HepG2 (cell line): ENCODE data around the gene LDHAL6B. TPM values are rescaled to one million over a fixed set of nuclear protein-coding genes. Genes with fewer than 3 reads are reported as not detected.

ENCODE experiments used
- ATAC-seq: fragments of 200-7000 bp; cut with Tn5 transposase; 3 replicates; pipeline ENCODE4 v1.9.1; 2020; ENCODE audit warnings: mild to moderate bottlenecking, moderate library complexity
- BruUV-seq: library from RNA; stranded (reverse); fragments of 400-500 nt; replicated peaks from 2 replicates; lab custom pipeline; 2021; lab: Mats Ljungman, UMichigan
- CTCF ChIA-PET: fragments of 300-600 bp; formaldehyde crosslinking; extraction: SDS; loops from one replicate; lab custom pipeline; 2021; ENCODE audit warnings: low total read pairs, inconsistent platforms, low intra/inter-chr PET ratio; lab: Yijun Ruan, JAX
- POLR2A ChIA-PET: fragments of 350-600 bp; sonication (Branson Sonifier 250); formaldehyde crosslinking; loops from one replicate; lab custom pipeline; 2020; ENCODE audit warnings: antibody characterized with exemption, inconsistent platforms; lab: Yijun Ruan, JAX
- DNase-seq: peaks from one replicate; pipeline ENCODE4 v3.0.0-alpha.2; 2015; ENCODE audit warnings: low spot score
- FAIRE-seq: peaks from 3 replicates; lab custom pipeline; 2011; peaks lifted over from hg19 to GRCh38; lab: Jason Lieb, UNC
- H2AFZ ChIP-seq: one replicate; pipeline ENCODE4 v1.6.1; 2011; ENCODE audit warnings: low read length, inconsistent platforms
- H3K27ac ChIP-seq: fragments of 300-600 bp; 3 replicates; pipeline ENCODE4 v1.8.0; 2011; ENCODE audit warnings: mixed run types, mild to moderate bottlenecking, mixed read lengths, low read length, inconsistent platforms; ENCODE audit not compliant: insufficient read depth; ENCODE audit errors: extremely low read length
- H3K27me3 ChIP-seq, 2 experiments: fragments of 200-600 bp in 1 of 2; 2 replicates in 1 of 2; 3 replicates in 1 of 2; pipeline versions ENCODE4 v1.6.0 to v1.8.0; 2011; ENCODE audit warnings: low read length in 2 of 2, mild to moderate bottlenecking in 2 of 2, moderate library complexity in 2 of 2, inconsistent platforms in 1 of 2; ENCODE audit not compliant: insufficient read depth in 2 of 2, control insufficient read depth in 1 of 2
- H3K36me3 ChIP-seq, 2 experiments: fragments of 200-600 bp in 1 of 2; replicated peaks in 1 of 2; 2 replicates in 1 of 2; 3 replicates in 1 of 2; pipeline versions ENCODE4 v1.5.1 to v1.8.0; 2011; ENCODE audit warnings: low read length in 2 of 2, inconsistent platforms in 1 of 2; ENCODE audit not compliant: insufficient read depth in 2 of 2, control insufficient read depth in 1 of 2
- H3K4me1 ChIP-seq: 2 replicates; pipeline ENCODE4 v1.5.1; 2012; ENCODE audit warnings: low read length, inconsistent platforms; ENCODE audit not compliant: insufficient read depth
- H3K4me2 ChIP-seq: 2 replicates; pipeline ENCODE4 v1.6.0; 2011; ENCODE audit warnings: low read depth, low read length, inconsistent platforms
- H3K4me3 ChIP-seq, 3 experiments: fragments of 200-600 bp in 1 of 3; sonication (generic), shearing (Covaris generic) in 1 of 3; replicated peaks in 1 of 3; 2 replicates each; pipeline ENCODE4 v1.5.1; 2011 to 2016; ENCODE audit warnings: low read length in 3 of 3, inconsistent platforms in 2 of 3, low read depth in 2 of 3, mild to moderate bottlenecking in 2 of 3, control low read depth in 1 of 3, mixed read lengths in 1 of 3; ENCODE audit not compliant: insufficient read depth in 1 of 3
- H3K79me2 ChIP-seq: one replicate; pipeline ENCODE4 v1.6.1; 2011; ENCODE audit warnings: low read length, inconsistent platforms; ENCODE audit not compliant: insufficient read depth
- H3K9ac ChIP-seq: 2 replicates; pipeline ENCODE4 v1.6.0; 2011; ENCODE audit warnings: mild to moderate bottlenecking, low read depth, low read length, inconsistent platforms; ENCODE audit not compliant: insufficient read depth
- H3K9me3 ChIP-seq: 2 replicates; pipeline ENCODE4 v1.5.1; 2012; ENCODE audit warnings: mild to moderate bottlenecking, low read length
- H4K20me1 ChIP-seq: 2 replicates; pipeline ENCODE4 v1.6.0; 2011; ENCODE audit warnings: inconsistent platforms, mild to moderate bottlenecking, low read length, moderate library complexity; ENCODE audit not compliant: insufficient read depth
- CEBPB ChIP-seq: IDR thresholded peaks from 2 replicates; pipeline ENCODE4 v1.6.1; 2011; ENCODE audit warnings: low read depth, low read length, improper control_type of control experiment, borderline replicate concordance
- CHD4 ChIP-seq: fragments of 200-600 bp; sonication (generic); IDR thresholded peaks from 2 replicates; pipeline ENCODE4 v1.7.0; 2017; ENCODE audit warnings: mild to moderate bottlenecking, low read length, borderline replicate concordance
- EEA1 ChIP-seq: sonication (generic); formaldehyde crosslinking; IDR thresholded peaks from 2 replicates; pipeline ENCODE4 v1.5.1; 2020; ENCODE audit warnings: mild to moderate bottlenecking, missing genetic modification reagents, borderline replicate concordance
- ERF ChIP-seq: IDR thresholded peaks from 2 replicates; pipeline ENCODE4 v1.6.1; 2018; ENCODE audit warnings: missing biosample characterization, missing genetic modification reagents
- GTF2F1 ChIP-seq: fragments of 150-350 bp; IDR thresholded peaks from 2 replicates; pipeline ENCODE4 v1.6.1; 2014; ENCODE audit warnings: low read length
- NR3C1 ChIP-seq: sonication (generic); formaldehyde crosslinking; IDR thresholded peaks from 2 replicates; pipeline ENCODE4 v1.4.0; 2020; ENCODE audit warnings: missing genetic modification reagents
- PAF1 ChIP-seq: IDR thresholded peaks from 2 replicates; pipeline ENCODE4 v1.6.1; 2016; ENCODE audit warnings: missing genetic modification reagents, missing compliant biosample characterization
- TCF7L2 ChIP-seq: IDR thresholded peaks from 2 replicates; pipeline ENCODE4 v1.6.1; 2011; ENCODE audit warnings: mild to moderate bottlenecking, low read depth, low read length, moderate library complexity
- ZNF782 ChIP-seq: sonication (generic); formaldehyde crosslinking; IDR thresholded peaks from 2 replicates; pipeline ENCODE4 v1.4.0; 2020; ENCODE audit warnings: missing genetic modification reagents, mild to moderate bottlenecking, borderline replicate concordance
- WGBS: methylation state at CpG from one replicate; pipeline ENCODE4 v1.1.6; 2017; ENCODE audit warnings: low lambda C conversion rate; 5-methylcytosine and 5-hydroxymethylcytosine counted together
- in situ Hi-C: cut with HindIII; loops from 2 replicates; pipeline ENCODE4 v1.10.0; 2017; ENCODE audit warnings: low pct_unique_long_range_greater_than_20kb; ENCODE audit not compliant: extremely low pct_ligation_motif_present
- intact Hi-C: fragments of 100-400 bp; cut with micrococcal nuclease; formaldehyde crosslinking; loops from one replicate; pipeline ENCODE4 v1.10.0; 2022; ENCODE audit not compliant: unreplicated experiment
- polyA plus RNA-seq, 8 experiments: library from polyadenylated mRNA; depleted of rRNA in 3 of 8; stranded (reverse) in 7 of 8; unstranded in 1 of 8; fragments of >200 nt; fragmentation: Illumina TruSeq in 4 of 8; extraction: Trizol in 4 of 8; gene quantifications; 2 replicates each; pipeline versions ENCODE4 v1.2.1 to v1.2.3, GENCODE V29; 2011 to 2016; ENCODE audit warnings: low read depth in 4 of 8, missing spikeins in 1 of 8, mixed read lengths in 1 of 8; ENCODE audit not compliant: insufficient read depth in 1 of 8
- total RNA-seq, 5 experiments: library from RNA; depleted of rRNA; stranded (reverse); fragments of >200 nt; fragmentation: Illumina TruSeq; extraction: Trizol; gene quantifications; 2 replicates each; pipeline ENCODE4 v1.2.3, GENCODE V29; 2016; ENCODE audit warnings: low read depth in 1 of 5
- TF ChIP-seq, protein P1 (sequence below): sonication (generic); formaldehyde crosslinking; IDR thresholded peaks from 2 replicates; pipeline ENCODE4 v1.4.0; 2020; ENCODE audit warnings: missing genetic modification reagents
- TF ChIP-seq, protein P2 (sequence below): sonication (generic); formaldehyde crosslinking; IDR thresholded peaks from 2 replicates; pipeline ENCODE4 v1.4.0; 2020; ENCODE audit warnings: missing genetic modification reagents
- TF ChIP-seq, protein P3 (sequence below): sonication (generic); formaldehyde crosslinking; IDR thresholded peaks from 2 replicates; pipeline ENCODE4 v1.5.0; 2020; ENCODE audit warnings: missing genetic modification reagents
- TF ChIP-seq, protein P4 (sequence below): sonication (generic); formaldehyde crosslinking; IDR thresholded peaks from 2 replicates; pipeline ENCODE4 v1.8.0; 2022; ENCODE audit warnings: mild to moderate bottlenecking, missing genetic modification reagents, moderate library complexity

Gene LDHAL6B
- total and polyA plus RNA-seq, 2 of the 13 experiments (the other 11 are each of a cell fraction or from before 2014, with no cell fraction given): not detected

DNA sequence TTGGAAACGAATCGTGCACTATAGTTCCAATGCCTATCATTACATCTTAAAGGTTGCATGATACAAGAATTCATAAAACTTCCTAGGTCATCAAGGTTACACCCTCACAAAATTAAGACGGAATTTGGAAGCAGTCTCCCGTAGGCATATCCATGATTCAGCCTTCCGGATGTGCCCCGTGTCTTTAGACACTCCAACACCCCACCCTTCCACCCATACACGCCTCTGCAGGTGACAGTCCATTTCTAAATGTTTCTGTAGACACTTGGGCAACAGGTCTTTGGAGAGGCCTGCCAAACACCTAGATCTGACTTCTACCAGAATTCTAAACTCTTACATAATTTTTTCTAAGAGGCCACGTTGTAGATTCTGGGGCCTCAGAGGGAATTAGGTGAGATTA lies 49.8 kb downstream of the LDHAL6B start:
- Histone ChIP-seq H3K36me3 (no peaks in the 10 kb centered on the region; a peak in 2 of 5 replicates), H3K4me1 (peaks cover 58% of the 10 kb centered on the region), H3K9me3 (no peaks in the 10 kb centered on the region), H3K27ac (peak overlapping the region; percentile 30), H4K20me1 (no peaks in the 10 kb centered on the region), H3K79me2 (no peaks in the 10 kb centered on the region), H3K9ac (no peak overlapping the region), H3K4me3 (no peak overlapping the region), H2AFZ (no peak overlapping the region), H3K27me3 (no peaks in the 10 kb centered on the region), H3K4me2 (no peak overlapping the region)
- ATAC-seq (no peak), DNase-seq (no peak), FAIRE-seq (no peak)
- CTCF ChIA-PET: no interaction called here
- in situ Hi-C loops (no loop called here), intact Hi-C loops (no loop called here)
- TF ChIP-seq ERF (CRISPR knock-in tag) (no peak), CHD4 (peak; percentile 48; the same call in 1 of the 2 replicates), TCF7L2 (no peak), PAF1 (no peak), CEBPB (peak; percentile 29; the same call in 1 of the 2 replicates), NR3C1 (CRISPR knock-in tag) (no peak), GTF2F1 (no peak), ZNF782 (no peak), EEA1 (CRISPR knock-in tag) (no peak)
- TF ChIP-seq, protein P1, sequence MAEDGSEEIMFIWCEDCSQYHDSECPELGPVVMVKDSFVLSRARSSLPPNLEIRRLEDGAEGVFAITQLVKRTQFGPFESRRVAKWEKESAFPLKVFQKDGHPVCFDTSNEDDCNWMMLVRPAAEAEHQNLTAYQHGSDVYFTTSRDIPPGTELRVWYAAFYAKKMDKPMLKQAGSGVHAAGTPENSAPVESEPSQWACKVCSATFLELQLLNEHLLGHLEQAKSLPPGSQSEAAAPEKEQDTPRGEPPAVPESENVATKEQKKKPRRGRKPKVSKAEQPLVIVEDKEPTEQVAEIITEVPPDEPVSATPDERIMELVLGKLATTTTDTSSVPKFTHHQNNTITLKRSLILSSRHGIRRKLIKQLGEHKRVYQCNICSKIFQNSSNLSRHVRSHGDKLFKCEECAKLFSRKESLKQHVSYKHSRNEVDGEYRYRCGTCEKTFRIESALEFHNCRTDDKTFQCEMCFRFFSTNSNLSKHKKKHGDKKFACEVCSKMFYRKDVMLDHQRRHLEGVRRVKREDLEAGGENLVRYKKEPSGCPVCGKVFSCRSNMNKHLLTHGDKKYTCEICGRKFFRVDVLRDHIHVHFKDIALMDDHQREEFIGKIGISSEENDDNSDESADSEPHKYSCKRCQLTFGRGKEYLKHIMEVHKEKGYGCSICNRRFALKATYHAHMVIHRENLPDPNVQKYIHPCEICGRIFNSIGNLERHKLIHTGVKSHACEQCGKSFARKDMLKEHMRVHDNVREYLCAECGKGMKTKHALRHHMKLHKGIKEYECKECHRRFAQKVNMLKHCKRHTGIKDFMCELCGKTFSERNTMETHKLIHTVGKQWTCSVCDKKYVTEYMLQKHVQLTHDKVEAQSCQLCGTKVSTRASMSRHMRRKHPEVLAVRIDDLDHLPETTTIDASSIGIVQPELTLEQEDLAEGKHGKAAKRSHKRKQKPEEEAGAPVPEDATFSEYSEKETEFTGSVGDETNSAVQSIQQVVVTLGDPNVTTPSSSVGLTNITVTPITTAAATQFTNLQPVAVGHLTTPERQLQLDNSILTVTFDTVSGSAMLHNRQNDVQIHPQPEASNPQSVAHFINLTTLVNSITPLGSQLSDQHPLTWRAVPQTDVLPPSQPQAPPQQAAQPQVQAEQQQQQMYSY: 0 out of 2 replicates have a peak, but pooled peaks have one; percentile 4
- TF ChIP-seq, protein P2, sequence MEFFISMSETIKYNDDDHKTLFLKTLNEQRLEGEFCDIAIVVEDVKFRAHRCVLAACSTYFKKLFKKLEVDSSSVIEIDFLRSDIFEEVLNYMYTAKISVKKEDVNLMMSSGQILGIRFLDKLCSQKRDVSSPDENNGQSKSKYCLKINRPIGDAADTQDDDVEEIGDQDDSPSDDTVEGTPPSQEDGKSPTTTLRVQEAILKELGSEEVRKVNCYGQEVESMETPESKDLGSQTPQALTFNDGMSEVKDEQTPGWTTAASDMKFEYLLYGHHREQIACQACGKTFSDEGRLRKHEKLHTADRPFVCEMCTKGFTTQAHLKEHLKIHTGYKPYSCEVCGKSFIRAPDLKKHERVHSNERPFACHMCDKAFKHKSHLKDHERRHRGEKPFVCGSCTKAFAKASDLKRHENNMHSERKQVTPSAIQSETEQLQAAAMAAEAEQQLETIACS (CRISPR knock-in tag): no peak
- TF ChIP-seq, protein P3, sequence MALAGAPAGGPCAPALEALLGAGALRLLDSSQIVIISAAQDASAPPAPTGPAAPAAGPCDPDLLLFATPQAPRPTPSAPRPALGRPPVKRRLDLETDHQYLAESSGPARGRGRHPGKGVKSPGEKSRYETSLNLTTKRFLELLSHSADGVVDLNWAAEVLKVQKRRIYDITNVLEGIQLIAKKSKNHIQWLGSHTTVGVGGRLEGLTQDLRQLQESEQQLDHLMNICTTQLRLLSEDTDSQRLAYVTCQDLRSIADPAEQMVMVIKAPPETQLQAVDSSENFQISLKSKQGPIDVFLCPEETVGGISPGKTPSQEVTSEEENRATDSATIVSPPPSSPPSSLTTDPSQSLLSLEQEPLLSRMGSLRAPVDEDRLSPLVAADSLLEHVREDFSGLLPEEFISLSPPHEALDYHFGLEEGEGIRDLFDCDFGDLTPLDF: no peak
- TF ChIP-seq, protein P4, sequence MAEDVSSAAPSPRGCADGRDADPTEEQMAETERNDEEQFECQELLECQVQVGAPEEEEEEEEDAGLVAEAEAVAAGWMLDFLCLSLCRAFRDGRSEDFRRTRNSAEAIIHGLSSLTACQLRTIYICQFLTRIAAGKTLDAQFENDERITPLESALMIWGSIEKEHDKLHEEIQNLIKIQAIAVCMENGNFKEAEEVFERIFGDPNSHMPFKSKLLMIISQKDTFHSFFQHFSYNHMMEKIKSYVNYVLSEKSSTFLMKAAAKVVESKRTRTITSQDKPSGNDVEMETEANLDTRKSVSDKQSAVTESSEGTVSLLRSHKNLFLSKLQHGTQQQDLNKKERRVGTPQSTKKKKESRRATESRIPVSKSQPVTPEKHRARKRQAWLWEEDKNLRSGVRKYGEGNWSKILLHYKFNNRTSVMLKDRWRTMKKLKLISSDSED (CRISPR knock-in tag): no peak
- POLR2A ChIA-PET: interaction anchor here (1.2 kb wide), 1 partner anchor 116 kb away, joined by 4 read pairs; the partner anchor contains the start of gene MYO1E
- no TSS peak for BruUV-seq
- WGBS: 46% methylated on average over 8 of the region's 8 CpGs
